NT2/D1 (cell line): Measurements from ENCODE around the gene TANK.

Experiments used
- SUZ12 ChIP-seq: IDR thresholded peaks from 2 replicates; pipeline ENCODE4 v1.6.1; 2011; ENCODE audit not compliant: insufficient read length, insufficient read depth; ENCODE audit errors: extremely low read depth
- ZNF274 ChIP-seq: IDR thresholded peaks from 2 replicates; pipeline ENCODE4 v1.6.1; 2011; ENCODE audit warnings: mild to moderate bottlenecking, low read depth, low read length

DNA sequence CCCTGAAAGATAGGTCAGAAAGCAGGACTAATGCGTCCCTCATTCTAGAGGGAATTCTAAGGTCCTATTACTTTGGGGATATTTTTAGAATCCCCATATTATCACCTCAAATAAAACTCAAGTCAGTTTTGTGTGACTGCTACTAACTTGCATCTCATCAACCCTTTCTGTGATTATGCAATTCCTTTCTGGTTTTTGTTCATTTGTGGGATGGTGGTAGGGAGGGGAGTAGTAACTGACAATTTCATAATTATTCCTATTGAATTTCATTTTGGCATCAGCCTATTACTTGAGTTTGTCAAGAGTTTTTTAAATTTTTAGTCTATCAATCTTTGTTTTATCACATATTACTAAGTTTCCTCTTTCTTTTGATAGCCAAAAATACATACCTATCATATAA lies 28.4 kb upstream of the TANK start:
- TF ChIP-seq ZNF274 (no peak), SUZ12 (no peak)
